ENCODE results near the gene SLC9C1.
A peak's percentile ranks its signal among the peaks of the same experiment; 100 is the strongest.

SLC9C1 gene

DNA sequence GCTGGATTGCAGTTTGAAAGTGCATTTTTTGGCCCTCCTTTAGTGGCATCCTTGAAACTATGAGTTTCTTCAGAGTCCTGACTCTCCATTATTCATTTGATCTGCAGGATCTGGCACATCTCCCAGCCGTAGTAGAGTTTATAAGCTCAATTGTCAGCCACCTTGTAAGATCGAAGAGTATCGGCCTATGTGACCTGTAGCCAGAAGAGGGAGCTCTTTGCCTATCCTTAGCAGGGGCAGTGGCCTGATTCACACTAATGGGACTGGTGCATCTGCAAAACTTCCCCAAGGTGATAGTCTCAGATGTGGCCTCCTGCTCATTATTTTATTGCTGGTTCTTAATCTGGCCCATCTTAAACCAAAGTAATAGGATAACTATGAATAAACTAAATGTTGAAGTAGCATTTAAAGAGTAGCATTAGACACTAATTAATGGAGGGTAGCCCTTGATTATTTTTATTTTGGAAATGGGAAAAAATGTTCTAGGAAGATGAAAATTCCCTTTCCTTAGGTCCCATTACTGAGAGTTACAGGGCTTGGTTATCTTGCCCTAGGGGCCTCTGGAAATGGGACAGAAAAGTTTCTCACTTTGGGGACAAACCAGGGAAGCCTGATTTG lies 182.1 kb downstream of the SLC9C1 start:
- peak; percentile 80 for DNase-seq (ENCODE audit: low read depth)

DNA sequence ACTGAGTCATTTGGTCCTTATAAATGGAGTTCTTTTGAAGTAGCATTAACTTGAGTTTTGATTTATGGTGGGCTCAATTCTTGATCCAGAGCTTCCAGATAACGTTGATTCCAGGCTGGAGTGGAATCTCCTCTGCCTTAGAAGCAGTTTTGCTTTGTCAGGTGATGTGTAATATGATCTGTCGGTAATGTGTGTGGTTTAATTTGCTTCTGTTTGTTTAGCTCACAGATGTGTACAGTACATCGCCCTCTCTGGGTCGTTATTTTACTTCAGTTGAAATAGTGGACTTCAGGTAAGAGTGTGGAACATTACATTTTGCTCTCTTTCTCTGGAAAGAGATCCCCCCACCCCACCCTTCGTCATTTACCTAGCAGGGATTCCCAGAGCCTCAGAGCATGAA lies 184.7 kb downstream of the SLC9C1 start:
- no peak for DNase-seq (ENCODE audit: low read depth)

DNA sequence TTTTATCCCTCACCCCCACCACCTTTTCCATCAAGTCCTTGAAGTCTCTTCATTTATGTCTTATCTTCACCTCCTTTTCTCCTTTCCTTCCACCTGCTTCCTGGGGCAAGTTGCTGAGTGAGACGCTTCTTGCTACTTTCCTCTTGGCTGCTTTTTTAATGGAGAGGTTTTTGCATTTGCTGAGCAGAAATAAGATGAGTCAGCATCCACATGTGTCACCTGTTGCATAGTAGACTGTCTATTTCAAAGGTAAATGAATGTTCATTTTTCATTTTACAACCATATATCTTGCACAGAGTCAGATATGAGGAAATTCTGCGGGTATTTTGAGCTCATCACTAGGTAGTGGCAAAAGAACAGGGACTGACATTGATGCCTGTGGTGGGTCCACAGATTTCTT lies 189.2 kb downstream of the SLC9C1 start:
- DNase-seq (ENCODE audit: low read depth), result no peak

DNA sequence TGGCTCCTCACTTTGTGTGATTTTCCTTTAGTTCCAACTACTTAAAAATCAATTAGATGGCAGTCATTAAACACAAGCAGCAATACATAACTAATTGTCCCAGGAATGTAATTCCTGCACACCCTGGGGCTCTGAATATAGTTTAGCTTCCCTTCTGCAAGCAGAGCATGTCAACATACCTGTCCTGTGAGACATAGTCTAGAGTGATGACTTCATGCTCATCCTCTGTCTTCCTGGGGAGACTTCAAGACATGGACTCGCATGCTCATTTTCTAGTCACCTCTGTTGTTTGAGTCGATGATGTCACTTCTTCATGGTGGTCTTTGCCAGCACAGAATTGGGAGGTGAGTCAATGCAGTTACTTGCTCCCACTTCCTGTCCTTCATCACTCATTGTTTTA lies 192.1 kb downstream of the SLC9C1 start:
- peak; percentile 81 for DNase-seq (ENCODE audit: low read depth)

DNA sequence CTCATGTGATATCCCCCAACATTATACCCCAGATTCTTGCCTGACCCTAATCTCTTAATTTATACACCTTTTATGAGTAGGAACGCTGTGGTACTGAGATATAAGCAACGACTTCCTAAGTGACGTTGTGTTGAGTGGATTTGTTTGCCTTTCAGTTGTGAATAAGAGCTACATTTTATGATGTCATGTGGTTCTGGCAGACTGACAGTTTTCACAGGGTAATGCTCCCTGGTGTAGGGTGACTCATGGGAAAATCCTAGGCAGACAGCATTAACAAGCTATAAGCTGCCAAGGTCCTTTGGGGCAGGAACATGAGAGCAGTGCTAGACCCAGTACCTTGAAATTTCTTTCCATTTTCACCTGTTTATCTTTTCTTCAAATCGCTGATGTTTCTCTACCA lies 196.6 kb downstream of the SLC9C1 start:
- peak; percentile 100 for DNase-seq (ENCODE audit: low read depth)

DNA sequence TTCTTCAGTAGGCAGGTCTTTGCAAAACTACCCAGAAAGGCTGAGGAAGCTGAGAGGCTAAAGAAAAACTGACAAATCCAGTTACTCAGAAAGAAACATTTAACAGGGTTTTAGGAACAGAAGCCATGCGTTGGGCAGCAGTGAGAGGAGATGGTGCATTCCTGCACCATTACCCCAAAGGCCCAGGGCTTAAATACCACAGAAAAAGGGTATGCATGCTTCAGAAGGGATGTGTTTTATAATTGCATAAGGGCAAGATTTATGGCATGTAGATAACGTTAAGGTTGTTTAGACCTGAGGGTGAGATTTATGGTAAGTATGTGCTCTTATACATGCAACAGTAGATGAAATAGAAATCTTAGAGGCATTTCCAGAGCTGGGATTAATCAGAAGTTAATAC lies 197.8 kb downstream of the SLC9C1 start:
- peak; percentile 34 for DNase-seq (ENCODE audit: low read depth)

DNA sequence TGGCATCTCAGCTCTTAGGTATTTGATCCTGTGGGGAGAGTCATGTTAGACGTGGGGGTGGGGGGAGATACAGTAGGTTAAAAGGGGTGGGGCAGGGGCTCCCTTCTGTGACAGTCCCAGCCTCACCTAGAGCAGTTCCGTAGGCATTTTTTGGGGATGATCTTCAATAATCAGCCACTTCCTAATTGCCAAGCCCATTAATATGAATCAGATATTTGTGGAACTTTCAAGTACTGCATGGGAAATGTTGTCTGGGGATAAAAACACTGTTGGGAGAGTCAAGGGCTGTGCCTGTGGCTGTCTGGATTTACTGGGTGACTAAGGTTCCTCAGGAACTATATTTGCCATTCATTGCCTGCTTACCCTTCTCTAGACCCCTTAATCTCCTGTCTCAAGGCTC lies 198.3 kb downstream of the SLC9C1 start:
- DNase-seq (ENCODE audit: low read depth), result no peak

DNA sequence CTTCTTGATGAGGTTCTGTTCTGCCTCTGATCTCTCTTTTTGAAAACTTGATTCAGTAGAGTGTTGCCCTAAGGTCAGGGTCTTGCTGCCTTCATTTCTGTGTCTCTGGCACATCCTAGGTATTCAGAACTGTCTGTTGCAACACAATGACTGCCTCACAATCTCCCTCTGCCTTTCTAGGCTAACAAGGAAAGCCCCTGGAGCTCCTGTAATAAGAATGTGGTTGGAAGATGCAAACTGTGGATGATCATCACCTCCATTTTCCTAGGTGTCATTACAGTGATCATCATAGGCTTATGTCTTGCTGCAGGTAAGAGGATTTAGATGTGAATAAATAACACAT lies 200.9 kb downstream of the SLC9C1 start:
- DNase-seq (ENCODE audit: low read depth), result peak; percentile 53

DNA sequence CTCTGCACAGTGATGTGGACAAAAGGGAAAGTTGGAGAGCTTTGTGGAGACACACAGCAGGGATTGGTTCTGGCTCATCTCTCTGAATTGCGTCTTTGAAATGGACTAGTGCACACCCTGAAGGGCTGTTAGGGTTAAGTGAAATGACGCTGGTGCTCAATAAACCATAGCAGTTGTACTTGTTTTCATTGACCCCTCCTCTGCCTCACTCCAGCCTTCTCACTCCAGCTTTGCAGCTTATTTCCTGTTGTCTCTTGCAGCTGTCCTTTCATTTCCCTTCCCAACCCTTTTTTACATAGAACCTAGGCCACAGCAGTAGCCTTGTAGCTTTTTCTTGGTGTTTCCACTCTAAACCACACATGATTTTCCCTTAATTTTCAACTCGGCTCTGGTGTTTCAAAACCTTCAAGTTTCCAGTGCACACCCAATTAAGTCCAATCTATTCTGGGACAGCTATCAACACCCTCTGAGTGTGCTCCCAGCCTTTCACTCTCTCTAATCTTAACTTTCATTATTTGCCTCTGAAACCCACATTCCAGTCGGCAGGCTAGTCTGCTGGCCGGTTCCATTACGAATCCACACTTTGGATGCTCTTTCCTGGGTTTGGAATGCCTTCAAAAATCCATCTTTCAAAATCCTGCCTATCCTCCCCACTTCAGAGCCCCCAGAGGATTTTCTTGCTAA lies 201.4 kb downstream of the SLC9C1 start:
- no peak for DNase-seq (ENCODE audit: low read depth)

DNA sequence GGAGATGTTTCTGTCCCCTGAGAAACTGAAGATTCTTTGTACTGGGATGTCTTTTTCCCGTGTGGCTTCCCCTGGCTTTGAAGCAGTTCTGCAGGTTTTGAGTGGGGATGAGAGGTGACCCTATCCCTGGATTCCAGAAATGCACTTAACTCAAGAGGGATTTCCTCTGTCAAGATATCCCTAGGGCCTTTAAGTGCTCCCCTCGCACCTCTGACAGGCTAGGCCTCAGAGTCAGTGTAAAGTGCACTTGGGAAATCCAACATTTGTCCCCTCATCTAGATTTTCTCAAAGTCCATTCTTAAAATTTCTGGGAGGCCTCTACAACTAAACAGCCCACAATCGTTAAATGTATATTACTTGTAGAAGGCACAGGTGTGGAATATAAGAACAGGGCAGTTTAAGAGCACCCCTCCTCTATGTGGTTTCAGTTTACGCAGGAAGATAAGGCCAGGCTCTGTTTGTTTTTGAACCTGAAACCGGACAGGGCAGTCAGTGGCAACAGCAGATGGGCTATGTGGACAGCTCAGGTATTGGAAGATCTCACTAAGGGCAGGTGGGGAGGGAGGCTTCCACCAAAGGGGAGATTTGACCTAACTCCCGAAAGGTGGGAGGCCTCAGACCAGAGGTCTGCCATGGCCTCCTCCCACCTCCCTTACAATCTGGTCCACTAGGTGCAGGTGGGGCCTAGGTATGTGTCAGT lies 203.0 kb downstream of the SLC9C1 start:
- DNase-seq (ENCODE audit: low read depth), result no peak
